ENCODE results near the gene CBY3.
"Not testable (repeated sequence)": the region's sequence is repeated elsewhere in the genome, so short reads cannot be mapped to it uniquely, and the experiment has no call there.

CBY3 gene

DNA sequence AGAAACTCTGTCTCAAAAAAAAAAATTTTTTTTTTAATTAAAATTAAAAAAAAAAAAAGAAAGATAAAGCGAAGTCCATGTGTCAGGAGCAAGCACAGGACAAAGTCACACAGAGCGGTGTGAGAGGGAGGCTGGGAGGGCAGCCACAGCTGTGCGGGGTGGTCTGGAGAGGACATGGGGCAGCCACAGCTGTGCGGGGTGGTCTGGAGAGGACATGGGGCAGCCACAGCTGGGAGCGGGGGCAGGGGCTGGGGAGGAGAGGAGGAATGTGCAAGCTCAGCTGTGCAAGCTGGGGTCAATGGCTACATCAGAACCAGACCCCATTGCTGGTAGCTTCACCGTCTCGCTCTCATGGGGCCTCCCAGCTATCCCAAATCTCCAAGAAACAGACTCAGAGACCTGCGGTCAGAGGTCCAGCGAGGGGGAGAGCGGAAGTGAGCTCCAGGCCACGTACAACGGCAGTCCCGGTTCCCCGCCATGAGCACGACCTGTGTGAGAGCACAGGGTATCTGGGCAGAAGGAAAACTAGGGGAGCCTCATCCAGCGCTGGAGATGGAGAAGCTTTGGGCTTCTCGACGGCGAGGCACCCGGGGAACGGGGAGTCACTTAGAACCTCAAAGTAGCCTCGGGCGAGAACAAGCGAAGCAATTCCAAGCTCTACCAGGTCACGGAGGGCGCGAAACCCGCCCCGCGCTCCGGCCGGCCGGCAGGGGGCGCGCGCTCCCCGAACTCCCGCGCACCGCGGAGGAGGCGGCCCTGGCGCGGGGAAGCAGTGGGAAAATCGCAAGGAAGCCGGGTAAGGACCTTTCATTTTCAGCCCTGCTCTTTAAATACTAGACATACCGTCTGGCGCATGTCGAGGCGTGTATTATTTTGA is 23.3 kb downstream of the CBY3 start:
- not testable (repeated sequence) for H3K4me3 ChIP-seq (ENCODE audit: low read depth, low read length); DNase-seq (ENCODE audit: low read depth)

DNA sequence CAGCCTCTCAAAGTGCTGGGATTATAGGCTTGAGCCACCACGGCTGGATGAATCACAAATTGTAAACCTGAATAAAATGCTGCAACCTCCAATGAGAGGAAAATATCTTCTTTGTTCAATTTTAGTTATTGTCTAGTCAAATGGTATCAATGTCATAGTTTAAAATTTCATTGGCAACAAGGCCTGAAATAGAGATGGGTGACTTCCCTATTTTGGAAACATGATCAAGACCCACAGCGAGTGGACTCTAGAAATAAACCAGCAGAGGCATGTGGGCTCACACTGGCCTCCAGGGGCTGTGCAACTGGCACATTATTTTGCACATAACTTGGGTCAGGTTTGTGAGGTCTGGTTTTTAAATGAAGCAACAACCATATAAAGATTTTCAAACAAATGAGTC is 27.7 kb downstream of the CBY3 start:
- not testable (repeated sequence) for DNase-seq (ENCODE audit: low read depth); H3K4me3 ChIP-seq (ENCODE audit: low read depth, low read length)

DNA sequence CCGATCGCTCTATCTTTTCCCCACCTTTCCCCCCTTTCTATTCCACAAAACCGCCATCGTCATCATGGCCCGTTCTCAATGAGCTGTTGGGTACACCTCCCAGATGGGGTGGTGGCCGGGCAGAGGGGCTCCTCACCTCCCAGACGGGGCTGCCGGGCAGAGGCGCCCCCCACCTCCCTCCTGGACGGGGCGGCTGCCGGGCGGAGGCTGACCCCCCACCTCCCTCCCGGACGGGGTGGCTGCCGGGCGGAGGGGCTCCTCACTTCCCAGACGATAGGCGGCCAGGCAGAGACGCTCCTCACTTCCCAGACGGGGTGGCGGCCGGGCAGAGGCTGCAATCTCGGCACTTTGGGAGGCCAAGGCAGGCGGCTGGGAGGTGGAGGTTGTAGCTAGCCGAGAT is 30.6 kb downstream of the CBY3 start:
- not testable (repeated sequence) for DNase-seq (ENCODE audit: low read depth); H3K4me3 ChIP-seq (ENCODE audit: low read depth, low read length)

DNA sequence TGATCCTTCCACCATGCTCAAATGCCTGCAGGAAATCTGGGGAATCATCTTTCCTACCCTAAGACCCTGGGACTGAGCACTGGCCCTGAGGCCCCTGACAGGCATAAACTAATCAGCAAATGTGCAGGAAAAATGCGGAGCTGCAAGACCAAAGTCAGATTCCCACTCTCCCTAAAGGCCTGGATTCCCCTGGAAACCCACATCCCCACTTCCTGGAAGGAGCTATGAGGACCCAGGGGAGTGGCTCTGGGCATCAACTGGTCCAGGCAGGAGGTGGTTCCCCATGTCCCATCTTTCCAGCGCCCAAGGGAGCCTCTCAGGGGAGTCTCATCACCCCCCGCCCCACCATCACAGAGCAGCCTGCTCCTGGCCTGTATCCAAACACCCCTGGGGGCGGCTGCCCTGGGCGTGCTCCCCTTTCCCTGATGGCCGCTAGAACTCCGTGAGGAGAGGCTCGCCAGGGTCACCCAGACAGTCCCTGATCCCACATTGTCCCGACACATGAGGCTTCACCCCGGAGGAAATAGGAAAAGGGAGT is 31.6 kb downstream of the CBY3 start:
- not testable (repeated sequence) for DNase-seq (ENCODE audit: low read depth); H3K4me3 ChIP-seq (ENCODE audit: low read depth, low read length)

DNA sequence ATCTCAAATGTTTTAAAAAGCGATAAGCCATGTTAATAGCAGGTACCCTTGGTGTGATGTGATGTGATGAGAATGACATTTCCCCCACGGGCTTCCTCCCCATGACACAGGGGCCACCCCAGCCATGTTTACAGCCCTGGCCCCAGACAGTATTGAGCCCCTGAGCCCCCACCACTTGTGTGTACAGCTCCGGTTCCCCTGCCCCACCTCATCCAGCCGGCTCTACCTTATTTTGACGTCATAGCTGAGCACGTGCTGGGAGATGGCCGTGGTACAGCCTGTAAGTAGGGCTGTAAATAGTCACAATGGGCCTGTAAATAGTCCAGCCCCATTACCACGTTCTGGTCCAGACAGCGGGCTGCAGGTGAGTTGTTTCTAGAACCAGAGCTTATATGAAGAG is 32.4 kb downstream of the CBY3 start:
- no peak overlapping the region for H3K4me3 ChIP-seq (ENCODE audit: low read depth, low read length)
- TF ChIP-seq, protein P1, sequence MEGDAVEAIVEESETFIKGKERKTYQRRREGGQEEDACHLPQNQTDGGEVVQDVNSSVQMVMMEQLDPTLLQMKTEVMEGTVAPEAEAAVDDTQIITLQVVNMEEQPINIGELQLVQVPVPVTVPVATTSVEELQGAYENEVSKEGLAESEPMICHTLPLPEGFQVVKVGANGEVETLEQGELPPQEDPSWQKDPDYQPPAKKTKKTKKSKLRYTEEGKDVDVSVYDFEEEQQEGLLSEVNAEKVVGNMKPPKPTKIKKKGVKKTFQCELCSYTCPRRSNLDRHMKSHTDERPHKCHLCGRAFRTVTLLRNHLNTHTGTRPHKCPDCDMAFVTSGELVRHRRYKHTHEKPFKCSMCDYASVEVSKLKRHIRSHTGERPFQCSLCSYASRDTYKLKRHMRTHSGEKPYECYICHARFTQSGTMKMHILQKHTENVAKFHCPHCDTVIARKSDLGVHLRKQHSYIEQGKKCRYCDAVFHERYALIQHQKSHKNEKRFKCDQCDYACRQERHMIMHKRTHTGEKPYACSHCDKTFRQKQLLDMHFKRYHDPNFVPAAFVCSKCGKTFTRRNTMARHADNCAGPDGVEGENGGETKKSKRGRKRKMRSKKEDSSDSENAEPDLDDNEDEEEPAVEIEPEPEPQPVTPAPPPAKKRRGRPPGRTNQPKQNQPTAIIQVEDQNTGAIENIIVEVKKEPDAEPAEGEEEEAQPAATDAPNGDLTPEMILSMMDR (IDR thresholded peaks at IDR 0.05; ENCODE audit: control insufficient read depth, extremely low read depth, insufficient read depth), result no peak
- DNase-seq (ENCODE audit: low read depth), result no peak

DNA sequence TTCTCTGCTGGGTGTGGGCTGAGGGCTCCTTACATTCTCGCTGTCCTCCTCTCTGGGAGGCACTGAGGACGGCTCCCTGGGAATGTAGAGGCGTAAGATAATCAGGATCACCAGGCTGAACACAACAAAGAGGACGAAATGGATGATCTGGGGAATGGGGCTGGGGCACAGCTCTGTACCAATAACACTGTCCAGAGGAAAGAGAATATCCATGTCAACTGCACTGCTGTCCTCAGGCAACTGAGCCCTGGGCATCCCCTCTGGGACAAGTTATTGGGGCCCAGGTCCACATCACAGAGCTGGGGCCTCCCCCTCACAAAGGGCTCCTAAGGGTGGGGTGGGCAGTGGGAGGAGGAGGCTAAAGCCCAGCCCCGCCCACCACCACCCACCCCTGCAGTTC is 36.1 kb downstream of the CBY3 start:
- not testable (repeated sequence) for DNase-seq (ENCODE audit: low read depth); H3K4me3 ChIP-seq (ENCODE audit: low read depth, low read length)

DNA sequence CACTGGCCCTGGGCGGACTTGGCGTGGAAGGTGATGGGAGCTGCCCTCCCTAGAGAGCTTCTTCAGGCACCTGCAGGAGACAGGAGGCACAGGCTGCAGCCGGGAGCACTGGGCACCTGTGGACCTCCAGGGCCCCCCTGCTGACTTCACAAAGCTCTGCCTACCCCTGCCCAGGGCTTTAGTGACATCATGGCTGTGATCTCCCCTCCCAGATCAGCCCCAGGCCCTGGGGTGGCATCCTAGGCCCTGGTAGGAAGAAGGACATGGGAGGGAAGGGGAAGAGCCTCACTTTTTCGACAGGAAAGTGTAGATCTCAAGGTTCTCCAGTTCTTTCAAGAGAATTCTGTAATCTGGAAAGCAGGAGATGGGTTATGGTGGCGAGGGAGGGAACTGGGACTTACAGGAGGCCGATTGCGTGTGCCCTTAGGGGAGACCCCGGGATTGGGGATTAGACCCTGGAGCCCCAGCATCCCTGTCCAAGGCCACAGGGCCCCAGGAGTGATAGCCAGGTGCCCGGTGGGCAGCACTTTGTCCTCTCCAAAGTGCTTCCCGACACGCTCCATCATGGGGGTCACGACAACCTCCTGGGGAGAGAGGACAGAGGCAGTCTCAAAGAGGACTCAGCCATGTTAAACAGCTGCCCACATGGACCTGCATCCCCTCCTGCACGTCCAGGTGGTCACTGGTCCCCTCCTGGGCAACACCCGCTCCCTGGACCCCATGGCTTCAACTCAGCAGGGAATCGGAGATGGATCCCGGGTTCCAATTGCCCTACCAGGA is 37.5 kb downstream of the CBY3 start:
- not testable (repeated sequence) for DNase-seq (ENCODE audit: low read depth); H3K4me3 ChIP-seq (ENCODE audit: low read depth, low read length)

DNA sequence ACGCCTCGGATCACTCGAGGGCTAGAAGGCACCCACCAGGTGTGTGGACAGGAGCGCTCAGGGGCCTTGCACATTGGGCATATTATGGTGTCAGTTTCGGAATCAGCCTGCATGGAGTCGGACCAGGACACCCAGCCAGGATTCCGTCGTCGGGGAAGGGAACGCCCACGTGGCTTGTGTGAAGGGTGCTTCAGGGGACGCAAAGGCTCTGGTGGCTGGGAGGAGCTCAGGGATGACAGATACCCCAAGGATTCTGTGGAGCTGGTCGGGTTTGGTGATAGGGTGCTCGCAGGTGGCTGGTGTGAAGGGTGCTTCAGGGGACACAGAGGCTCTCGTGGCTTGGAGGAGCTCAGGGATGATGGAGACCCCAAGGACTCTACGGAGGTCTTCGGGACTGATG is 38.2 kb downstream of the CBY3 start:
- not testable (repeated sequence) for H3K4me3 ChIP-seq (ENCODE audit: low read depth, low read length); DNase-seq (ENCODE audit: low read depth)

DNA sequence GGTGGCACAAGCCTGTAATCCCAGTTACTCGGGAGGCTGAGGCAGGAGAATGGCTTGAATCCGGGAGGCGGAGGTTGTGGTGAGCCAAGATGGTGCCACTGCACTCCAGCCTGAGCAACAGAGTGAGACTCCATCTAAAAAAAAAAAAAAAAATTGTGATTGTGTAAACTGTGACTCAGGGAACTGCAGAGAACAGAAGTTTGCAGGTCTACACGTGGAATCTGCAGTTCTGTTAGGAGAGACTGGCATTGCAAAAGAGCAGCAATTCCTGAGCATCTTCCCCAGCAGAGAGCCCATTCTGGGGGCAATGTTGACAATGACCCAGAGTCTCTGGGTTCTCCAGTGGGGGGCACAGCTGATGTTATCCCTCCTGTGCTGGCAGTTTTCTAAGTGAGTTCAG is 39.1 kb downstream of the CBY3 start:
- DNase-seq (ENCODE audit: low read depth); H3K4me3 ChIP-seq (ENCODE audit: low read depth, low read length): not testable (repeated sequence)

DNA sequence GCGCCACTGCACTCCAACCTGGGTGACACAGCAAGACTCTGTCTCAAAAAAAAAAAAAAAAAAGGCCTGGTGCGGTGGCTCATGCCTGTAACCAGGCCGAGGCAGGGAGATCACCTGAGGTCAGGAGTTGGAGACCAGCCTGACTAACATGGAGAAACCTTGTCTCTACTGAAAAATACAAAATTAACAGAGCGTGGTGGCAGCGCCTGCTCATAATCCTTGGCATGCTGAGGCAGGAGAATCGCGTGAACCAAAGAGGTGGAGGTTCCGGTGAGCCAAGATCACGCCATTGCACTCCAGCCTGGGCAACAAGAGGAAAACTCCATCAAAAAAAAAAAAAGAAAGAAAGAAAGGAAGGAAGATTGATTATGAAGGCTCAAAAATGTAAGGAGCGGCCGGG is 41.5 kb downstream of the CBY3 start:
- H3K4me3 ChIP-seq (ENCODE audit: low read depth, low read length); DNase-seq (ENCODE audit: low read depth): not testable (repeated sequence)

DNA sequence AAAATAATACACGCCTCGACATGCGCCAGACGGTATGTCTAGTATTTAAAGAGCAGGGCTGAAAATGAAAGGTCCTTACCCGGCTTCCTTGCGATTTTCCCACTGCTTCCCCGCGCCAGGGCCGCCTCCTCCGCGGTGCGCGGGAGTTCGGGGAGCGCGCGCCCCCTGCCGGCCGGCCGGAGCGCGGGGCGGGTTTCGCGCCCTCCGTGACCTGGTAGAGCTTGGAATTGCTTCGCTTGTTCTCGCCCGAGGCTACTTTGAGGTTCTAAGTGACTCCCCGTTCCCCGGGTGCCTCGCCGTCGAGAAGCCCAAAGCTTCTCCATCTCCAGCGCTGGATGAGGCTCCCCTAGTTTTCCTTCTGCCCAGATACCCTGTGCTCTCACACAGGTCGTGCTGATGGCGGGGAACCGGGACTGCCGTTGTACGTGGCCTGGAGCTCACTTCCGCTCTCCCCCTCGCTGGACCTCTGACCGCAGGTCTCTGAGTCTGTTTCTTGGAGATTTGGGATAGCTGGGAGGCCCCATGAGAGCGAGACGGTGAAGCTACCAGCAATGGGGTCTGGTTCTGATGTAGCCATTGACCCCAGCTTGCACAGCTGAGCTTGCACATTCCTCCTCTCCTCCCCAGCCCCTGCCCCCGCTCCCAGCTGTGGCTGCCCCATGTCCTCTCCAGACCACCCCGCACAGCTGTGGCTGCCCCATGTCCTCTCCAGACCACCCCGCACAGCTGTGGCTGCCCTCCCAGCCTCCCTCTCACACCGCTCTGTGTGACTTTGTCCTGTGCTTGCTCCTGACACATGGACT is 46.3 kb downstream of the CBY3 start:
- H3K4me3 ChIP-seq (ENCODE audit: low read depth, low read length), result not testable (repeated sequence)

DNA sequence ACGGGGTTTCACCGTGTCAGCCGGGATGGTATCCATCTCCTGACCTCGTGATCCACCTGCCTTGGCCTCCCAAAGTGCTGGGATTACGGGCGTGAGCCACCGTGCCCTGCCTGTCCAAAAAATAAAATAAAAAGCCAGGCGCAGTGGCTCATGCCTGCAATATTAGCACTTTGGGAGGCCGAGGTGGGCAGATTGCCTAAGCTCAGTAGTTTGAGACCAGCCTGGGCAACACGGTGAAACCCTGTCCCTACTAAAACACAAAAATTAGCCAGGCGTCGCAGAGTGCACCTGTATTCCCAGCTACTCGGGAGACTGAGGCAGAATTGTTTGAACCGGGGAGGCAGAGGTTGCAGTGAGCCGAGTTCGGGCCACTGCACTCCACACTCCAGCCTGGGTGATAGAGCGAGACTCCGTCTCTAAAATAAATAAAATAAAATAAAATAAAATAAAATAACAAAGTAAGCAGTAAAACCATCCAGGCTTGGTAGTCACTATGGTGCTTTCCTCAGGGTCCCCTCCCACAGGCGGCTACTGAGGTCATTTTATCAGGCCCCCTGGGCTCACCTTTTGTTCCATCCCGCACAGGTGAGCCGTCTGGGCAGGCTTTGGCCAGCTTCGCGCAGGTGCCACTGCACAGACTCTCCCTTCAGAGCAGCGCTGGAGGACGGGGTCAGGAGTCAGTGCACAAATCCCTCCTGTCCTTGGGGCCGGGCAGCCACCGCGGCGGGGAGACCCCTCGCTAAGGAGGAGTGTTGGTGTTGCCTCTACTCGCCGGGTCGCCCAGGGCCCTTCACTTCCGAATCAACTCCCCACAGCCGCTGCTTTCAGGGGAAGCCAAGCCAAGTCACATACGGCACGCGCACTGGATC is 47.1 kb downstream of the CBY3 start:
- not testable (repeated sequence) for DNase-seq (ENCODE audit: low read depth)
- H3K4me3 ChIP-seq (ENCODE audit: low read depth, low read length), result peak overlapping the region; percentile 61

More for the DNA sequence above, 46.3 kb downstream of the CBY3 start:
- not testable (repeated sequence) for DNase-seq (ENCODE audit: low read depth)
